Liver (tissue), 9 donors: ENCODE measurements around the gene MPC2. TPM values are rescaled to one million over a fixed set of nuclear protein-coding genes. Genes with fewer than 3 reads are reported as not detected.

Experiments used
- DNase-seq: peaks from one replicate; pipeline ENCODE4 v3.0.0-alpha.2; 2017; ENCODE audit warnings: low spot score
- H3K27ac ChIP-seq, 2 donors: one replicate each; pipeline ENCODE4 v1.7.0; 2013; ENCODE audit warnings: inconsistent platforms in 2 of 2, low read length in 2 of 2, control low read depth in 1 of 2, low read depth in 1 of 2, mild to moderate bottlenecking in 1 of 2
- H3K27me3 ChIP-seq, 4 donors: one replicate each; pipeline versions ENCODE4 v1.6.1 to v1.7.0; 2013; ENCODE audit warnings: low read length in 3 of 4, inconsistent platforms in 1 of 4, mild to moderate bottlenecking in 1 of 4, moderate library complexity in 1 of 4; ENCODE audit not compliant: control insufficient read depth in 4 of 4, insufficient read depth in 4 of 4
- H3K36me3 ChIP-seq, 4 donors: one replicate each; pipeline versions ENCODE4 v1.6.1 to v1.7.0; 2013; ENCODE audit warnings: low read length in 3 of 4, mild to moderate bottlenecking in 3 of 4, low read depth in 1 of 4, moderate library complexity in 1 of 4; ENCODE audit not compliant: control insufficient read depth in 4 of 4, insufficient read depth in 3 of 4
- H3K4me1 ChIP-seq, 4 donors: one replicate each; pipeline versions ENCODE4 v1.6.1 to v1.7.0; 2013; ENCODE audit warnings: low read length in 3 of 4, mild to moderate bottlenecking in 3 of 4, moderate library complexity in 1 of 4; ENCODE audit not compliant: control insufficient read depth in 4 of 4, insufficient read depth in 4 of 4
- H3K4me3 ChIP-seq, 3 donors: one replicate each; pipeline versions ENCODE4 v1.6.1 to v1.7.0; 2013; ENCODE audit warnings: low read length in 3 of 3, control low read depth in 1 of 3, low read depth in 1 of 3, mild to moderate bottlenecking in 1 of 3
- H3K9ac ChIP-seq, 2 donors: one replicate each; pipeline ENCODE4 v1.7.0; 2013; ENCODE audit warnings: low read length in 2 of 2, mild to moderate bottlenecking in 2 of 2, moderate library complexity in 2 of 2, control low read depth in 1 of 2, low read depth in 1 of 2
- H3K9me3 ChIP-seq, 4 donors: one replicate each; pipeline versions ENCODE4 v1.6.1 to v1.7.0; 2013; ENCODE audit warnings: low read length in 3 of 4; ENCODE audit not compliant: control insufficient read depth in 4 of 4
- EGR1 ChIP-seq, 2 donors: IDR thresholded peaks; 2 replicates each; pipeline ENCODE4 v1.6.1; 2016 to 2018; ENCODE audit warnings: antibody characterized with exemption in 2 of 2, low read depth in 2 of 2
- FOXA1 ChIP-seq: IDR thresholded peaks from 2 replicates; pipeline ENCODE4 v1.6.1; 2016; ENCODE audit warnings: antibody characterized with exemption
- HNF4A ChIP-seq, 2 donors: conservative IDR thresholded peaks; 2 replicates each; pipeline ENCODE4 v1.6.1; 2016; ENCODE audit warnings: antibody characterized with exemption in 2 of 2, mild to moderate bottlenecking in 2 of 2
- HNF4G ChIP-seq: IDR thresholded peaks from 2 replicates; pipeline ENCODE4 v1.6.1; 2016; ENCODE audit warnings: antibody characterized with exemption
- JUND ChIP-seq, 2 donors: IDR thresholded peaks; 2 replicates each; pipeline ENCODE4 v1.6.1; 2016; ENCODE audit warnings: antibody characterized with exemption in 2 of 2
- NR2F2 ChIP-seq: IDR thresholded peaks from 2 replicates; pipeline ENCODE4 v1.6.1; 2016; ENCODE audit warnings: antibody characterized with exemption
- RXRA ChIP-seq, 2 donors: IDR thresholded peaks; 2 replicates each; pipeline ENCODE4 v1.6.1; 2017 to 2018; ENCODE audit warnings: antibody characterized with exemption in 2 of 2, mild to moderate bottlenecking in 1 of 2
- TAF1 ChIP-seq: conservative IDR thresholded peaks from 2 replicates; pipeline ENCODE4 v1.6.1; 2016; ENCODE audit warnings: antibody characterized with exemption, mild to moderate bottlenecking
- YY1 ChIP-seq: IDR thresholded peaks from 2 replicates; pipeline ENCODE4 v1.6.1; 2016; ENCODE audit warnings: antibody characterized with exemption, mild to moderate bottlenecking
- WGBS: extraction: QIAGEN DNeasy Blood & Tissue Kit; methylation state at CpG from one replicate; pipeline ENCODE4 v1.1.7; 2013; 5-methylcytosine and 5-hydroxymethylcytosine counted together
- polyA plus RNA-seq, 2 donors: library from polyadenylated mRNA; stranded (reverse) in 1 of 2; unstranded in 1 of 2; fragments of 200-250 nt in 1 of 2; fragments of >200 nt in 1 of 2; fragmentation: Nextera tagmentation in 1 of 2; extraction: Ambion mirVana in 1 of 2; gene quantifications; one replicate each; pipeline versions ENCODE4 v1.2.1 to v1.2.3, GENCODE V29; 2013 to 2015
- total RNA-seq, 2 donors: library from RNA; depleted of rRNA; stranded (reverse); fragments of >200 nt; gene quantifications; one replicate each; pipeline ENCODE4 v1.2.3, GENCODE V29; 2014
- TF ChIP-seq, protein P1 (sequence below): IDR thresholded peaks from 2 replicates; pipeline ENCODE4 v1.6.1; 2016; ENCODE audit warnings: antibody characterized with exemption
- TF ChIP-seq, protein P2 (sequence below): IDR thresholded peaks from 2 replicates; pipeline ENCODE4 v1.6.1; 2016; ENCODE audit warnings: antibody characterized with exemption
- TF ChIP-seq, protein P3 (sequence below): IDR thresholded peaks from 2 replicates; pipeline ENCODE4 v1.6.1; 2016; ENCODE audit warnings: antibody characterized with exemption
- donor health status: healthy.
- donor health status: healthy.
- donor health status: healthy.
- donor health status: healthy.
- donor health status: healthy.

The MPC2 gene
- total and polyA plus RNA-seq, 4 donors: 78.8 to 369 (median 127) TPM

- WGBS: 93% methylated on average over 3 of the region's 3 CpGs
- Histone ChIP-seq H3K9me3 (no peaks in the 10 kb centered on the region), H3K27ac (no peak overlapping the region), H3K9ac (no peak overlapping the region), H3K4me1 (peaks cover 1 to 2% (median 1%) of the 10 kb centered on the region in 4 donors), H3K36me3 (peaks cover 0 to 2% (median under 1%) of the 10 kb centered on the region in 4 donors), H3K27me3 (no peaks in the 10 kb centered on the region), H3K4me3 (no peak overlapping the region)
- no peak for DNase-seq
- TF ChIP-seq, protein P1, sequence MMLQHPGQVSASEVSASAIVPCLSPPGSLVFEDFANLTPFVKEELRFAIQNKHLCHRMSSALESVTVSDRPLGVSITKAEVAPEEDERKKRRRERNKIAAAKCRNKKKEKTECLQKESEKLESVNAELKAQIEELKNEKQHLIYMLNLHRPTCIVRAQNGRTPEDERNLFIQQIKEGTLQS: no peak
- TF ChIP-seq FOXA1 (no peak), HNF4A (conservative IDR thresholded peaks at IDR 0.05) (no peak), TAF1 (no peak), RXRA (IDR thresholded peaks at IDR 0.05) (no peak), HNF4G (no peak)
- TF ChIP-seq, protein P2, sequence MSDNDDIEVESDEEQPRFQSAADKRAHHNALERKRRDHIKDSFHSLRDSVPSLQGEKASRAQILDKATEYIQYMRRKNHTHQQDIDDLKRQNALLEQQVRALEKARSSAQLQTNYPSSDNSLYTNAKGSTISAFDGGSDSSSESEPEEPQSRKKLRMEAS: no peak
- TF ChIP-seq, protein P3, sequence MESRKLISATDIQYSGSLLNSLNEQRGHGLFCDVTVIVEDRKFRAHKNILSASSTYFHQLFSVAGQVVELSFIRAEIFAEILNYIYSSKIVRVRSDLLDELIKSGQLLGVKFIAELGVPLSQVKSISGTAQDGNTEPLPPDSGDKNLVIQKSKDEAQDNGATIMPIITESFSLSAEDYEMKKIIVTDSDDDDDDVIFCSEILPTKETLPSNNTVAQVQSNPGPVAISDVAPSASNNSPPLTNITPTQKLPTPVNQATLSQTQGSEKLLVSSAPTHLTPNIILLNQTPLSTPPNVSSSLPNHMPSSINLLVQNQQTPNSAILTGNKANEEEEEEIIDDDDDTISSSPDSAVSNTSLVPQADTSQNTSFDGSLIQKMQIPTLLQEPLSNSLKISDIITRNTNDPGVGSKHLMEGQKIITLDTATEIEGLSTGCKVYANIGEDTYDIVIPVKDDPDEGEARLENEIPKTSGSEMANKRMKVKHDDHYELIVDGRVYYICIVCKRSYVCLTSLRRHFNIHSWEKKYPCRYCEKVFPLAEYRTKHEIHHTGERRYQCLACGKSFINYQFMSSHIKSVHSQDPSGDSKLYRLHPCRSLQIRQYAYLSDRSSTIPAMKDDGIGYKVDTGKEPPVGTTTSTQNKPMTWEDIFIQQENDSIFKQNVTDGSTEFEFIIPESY: no peak
Observed at GRCh38 chr1:167881786-167882185, 55.1 kb downstream of the MPC2 start.

DNA sequence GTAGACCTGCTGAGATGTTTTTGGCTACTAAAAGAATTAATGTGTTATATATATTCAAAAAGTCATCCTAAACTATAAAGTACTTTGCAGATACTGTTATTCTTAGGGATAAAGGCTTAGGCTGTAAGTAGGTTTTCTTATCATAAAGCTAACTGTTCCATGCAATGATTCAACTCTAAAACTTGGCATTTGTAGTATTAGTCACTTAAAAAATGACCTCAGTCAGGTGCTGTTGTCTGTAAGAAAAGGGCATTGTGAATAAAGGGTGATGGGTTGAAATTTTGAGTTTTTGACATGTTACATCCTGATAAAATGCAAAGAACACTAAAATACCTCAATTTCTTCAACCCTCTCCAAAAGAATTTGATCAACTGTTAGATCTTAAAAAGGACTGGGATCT is 55.8 kb downstream of the MPC2 start:
- Histone ChIP-seq H3K9me3 (no peaks in the 10 kb centered on the region), H3K27me3 (no peaks in the 10 kb centered on the region), H3K27ac (no peak overlapping the region), H3K4me3 (no peak overlapping the region), H3K4me1 (peaks cover 1 to 9% (median 7%) of the 10 kb centered on the region in 4 donors), H3K36me3 (peaks cover 0 to 2% (median under 1%) of the 10 kb centered on the region in 4 donors), H3K9ac (no peak overlapping the region)
- TF ChIP-seq EGR1 (IDR thresholded peaks at IDR 0.05; ENCODE audit: low read depth in 2 of 2) (no peak), YY1 (no peak), HNF4G (no peak)
- TF ChIP-seq, protein P1: no peak
- DNase-seq: no peak

GRCh38 chr1:167880580-167881021 is 56.3 kb downstream of the MPC2 start:
- Histone ChIP-seq H3K9ac (no peak overlapping the region), H3K27ac (no peak overlapping the region), H3K27me3 (no peaks in the 10 kb centered on the region), H3K4me3 (no peak overlapping the region), H3K9me3 (no peaks in the 10 kb centered on the region), H3K4me1 (peaks cover 1 to 9% (median 8%) of the 10 kb centered on the region in 4 donors), H3K36me3 (peaks cover 0 to 2% (median under 1%) of the 10 kb centered on the region in 4 donors)
- no peak for DNase-seq
- 91% methylated on average over 3 of the region's 3 CpGs for WGBS
- TF ChIP-seq NR2F2 (no peak), FOXA1 (no peak), JUND (IDR thresholded peaks at IDR 0.05) (no peak)
- TF ChIP-seq, protein P1: no peak
